NB4 (cell line): ENCODE data around the gene SLC4A7.

ENCODE experiments used
- CTCF ChIP-seq: IDR thresholded peaks from one replicate; pipeline ENCODE4 v1.5.1; 2012; ENCODE audit warnings: low read depth, low read length
- MAX ChIP-seq: IDR thresholded peaks from 2 replicates; pipeline ENCODE4 v1.6.1; 2011; ENCODE audit warnings: low read depth, low read length
- MYC ChIP-seq: IDR thresholded peaks from 2 replicates; pipeline ENCODE4 v1.6.1; 2011; ENCODE audit warnings: low read depth, low read length
- POLR2A ChIP-seq: IDR thresholded peaks from 2 replicates; pipeline ENCODE4 v1.6.1; 2011; ENCODE audit warnings: mild to moderate bottlenecking; ENCODE audit not compliant: insufficient read length; ENCODE audit errors: extremely low read depth

DNA sequence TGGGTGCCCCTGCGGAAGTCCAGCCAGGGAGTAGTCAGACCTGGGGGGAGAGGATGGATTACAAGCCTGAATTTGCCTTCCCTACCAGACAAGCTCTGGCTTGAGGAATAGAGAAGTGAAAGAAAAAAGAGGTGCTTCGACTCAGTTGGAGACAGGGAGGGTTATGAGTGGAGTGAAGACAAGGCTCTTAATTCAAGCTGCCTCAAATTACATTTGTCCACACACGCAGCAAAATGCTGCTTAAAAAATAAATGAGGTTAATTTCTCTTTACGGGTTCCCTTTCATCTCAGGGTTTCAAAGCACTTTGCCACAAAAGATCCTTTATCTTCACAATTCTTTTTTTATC lies 49.0 kb upstream of the SLC4A7 start:
- TF ChIP-seq MYC (no peak), CTCF (no peak), POLR2A (no peak), MAX (no peak)
